ENCODE measurements around the gene TLR1. TPM values are rescaled to one million over a fixed set of nuclear protein-coding genes. Genes with fewer than 3 reads are reported as not detected.

TLR1 gene
- polyA plus RNA-seq, 3 donors: 49.8 to 117 (median 62.2) TPM

DNA sequence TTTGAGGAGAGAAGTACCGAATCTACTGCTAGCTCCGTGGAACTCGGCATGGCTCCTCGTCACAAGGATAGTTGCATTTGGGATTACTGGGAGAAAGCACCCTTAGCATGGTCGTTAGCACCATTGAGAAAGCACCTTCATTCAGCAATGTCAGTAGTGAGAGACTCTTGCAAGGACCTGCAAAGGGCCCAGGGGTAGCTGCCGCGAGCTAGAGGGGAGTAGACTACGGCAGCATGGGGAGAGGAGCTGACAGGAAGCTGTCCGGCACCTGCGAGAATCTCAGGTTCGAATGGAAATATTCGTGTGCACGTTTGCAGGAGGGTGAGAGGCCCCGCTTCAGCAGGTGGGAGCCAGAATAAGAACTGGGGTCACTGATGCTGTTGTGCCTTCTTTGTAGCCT, 42.0 kb downstream of the TLR1 start:
- no peaks in the 10 kb centered on the region for H3K27me3 ChIP-seq (ENCODE audit: control insufficient read depth in 2 of 2, insufficient read depth in 2 of 2, low read length in 2 of 2)
- H3K4me3 ChIP-seq (replicated peaks in 1 of 3; ENCODE audit: low read depth in 2 of 3, low read length in 3 of 3): peak overlapping the region in 1 of 3 experiments; percentile 57
- peak overlapping the region; percentile 64 for H3K4me2 ChIP-seq (replicated peaks; ENCODE audit: extremely low read depth, low read length, poor library complexity, severe bottlenecking)
- TF ChIP-seq, protein P1, sequence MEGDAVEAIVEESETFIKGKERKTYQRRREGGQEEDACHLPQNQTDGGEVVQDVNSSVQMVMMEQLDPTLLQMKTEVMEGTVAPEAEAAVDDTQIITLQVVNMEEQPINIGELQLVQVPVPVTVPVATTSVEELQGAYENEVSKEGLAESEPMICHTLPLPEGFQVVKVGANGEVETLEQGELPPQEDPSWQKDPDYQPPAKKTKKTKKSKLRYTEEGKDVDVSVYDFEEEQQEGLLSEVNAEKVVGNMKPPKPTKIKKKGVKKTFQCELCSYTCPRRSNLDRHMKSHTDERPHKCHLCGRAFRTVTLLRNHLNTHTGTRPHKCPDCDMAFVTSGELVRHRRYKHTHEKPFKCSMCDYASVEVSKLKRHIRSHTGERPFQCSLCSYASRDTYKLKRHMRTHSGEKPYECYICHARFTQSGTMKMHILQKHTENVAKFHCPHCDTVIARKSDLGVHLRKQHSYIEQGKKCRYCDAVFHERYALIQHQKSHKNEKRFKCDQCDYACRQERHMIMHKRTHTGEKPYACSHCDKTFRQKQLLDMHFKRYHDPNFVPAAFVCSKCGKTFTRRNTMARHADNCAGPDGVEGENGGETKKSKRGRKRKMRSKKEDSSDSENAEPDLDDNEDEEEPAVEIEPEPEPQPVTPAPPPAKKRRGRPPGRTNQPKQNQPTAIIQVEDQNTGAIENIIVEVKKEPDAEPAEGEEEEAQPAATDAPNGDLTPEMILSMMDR (IDR thresholded peaks at IDR 0.05): no peak
- DNase-seq: no peak
- Mint-ChIP-seq H3K9me3 (peaks cover 0 to 11% (median 5%) of the 10 kb centered on the region in 7 donors), H3K4me1 (peaks cover 67% of the 10 kb centered on the region), H3K36me3 (peaks cover 6 to 9% of the 10 kb centered on the region in 2 donors), H3K27me3 (ENCODE audit: low read depth in 3 of 3) (no peaks in the 10 kb centered on the region), H3K27ac (peak overlapping the region; percentile 68 to 100 (median 99)), H3K4me3 (no peak overlapping the region)
- no peak overlapping the region for H2AFZ ChIP-seq (ENCODE audit: insufficient read depth, low read depth, low read length, poor library complexity, severe bottlenecking)
- H3K36me3 ChIP-seq (replicated peaks in 1 of 2; ENCODE audit: control insufficient read depth in 1 of 2, insufficient read depth in 2 of 2, low read length in 2 of 2): no peaks in the 10 kb centered on the region
- WGBS (ENCODE audit: insufficient coverage): 93% methylated on average over 14 of the region's 14 CpGs
- H3K79me2 ChIP-seq (ENCODE audit: insufficient read depth, low read length): peaks cover 10% of the 10 kb centered on the region
- H3K9ac ChIP-seq (ENCODE audit: insufficient read depth, low read length, poor library complexity, severe bottlenecking): no peak overlapping the region
- no peaks in the 10 kb centered on the region for H4K20me1 ChIP-seq (ENCODE audit: insufficient read depth, low read length)
- no peaks in the 10 kb centered on the region for H3K9me3 ChIP-seq (replicated peaks in 1 of 2; ENCODE audit: control insufficient read depth in 1 of 2, insufficient read depth in 1 of 2, low read length in 2 of 2)
- H3K27ac ChIP-seq (ENCODE audit: low read depth in 1 of 2, low read length in 2 of 2): peak overlapping the region; percentile 85 to 95
- peaks cover 58 to 76% of the 10 kb centered on the region in 2 donors for H3K4me1 ChIP-seq (ENCODE audit: control insufficient read depth in 1 of 2, insufficient read depth in 2 of 2, low read length in 2 of 2)
- intact Hi-C loops (cut with micrococcal nuclease): loop anchor here in 1 of 2 donors (5.0 kb wide), 1 partner anchor 95 kb away; the partner anchor contains the start of gene TLR6

DNA sequence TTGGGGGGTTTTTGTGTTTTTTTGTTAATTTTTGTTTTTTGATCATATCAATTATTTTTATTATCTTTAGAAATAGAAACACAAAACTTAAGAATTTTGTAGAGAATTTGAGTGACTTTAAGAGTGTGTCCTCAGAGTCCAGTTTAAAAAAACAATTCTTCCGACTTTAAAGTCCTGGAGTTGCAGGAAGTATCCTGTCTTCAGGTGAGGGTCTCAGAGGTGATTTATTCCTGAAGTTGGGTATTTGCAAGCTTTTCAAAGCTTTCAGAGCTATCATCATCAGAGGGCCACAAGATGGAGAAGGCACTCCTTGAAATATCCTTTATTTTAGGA, 44.8 kb downstream of the TLR1 start:
- Histone ChIP-seq H3K9me3 (replicated peaks in 1 of 2; ENCODE audit: control insufficient read depth in 1 of 2, insufficient read depth in 1 of 2, low read length in 2 of 2) (no peaks in the 10 kb centered on the region), H3K79me2 (ENCODE audit: insufficient read depth, low read length) (peaks cover 10% of the 10 kb centered on the region), H3K4me1 (ENCODE audit: control insufficient read depth in 1 of 2, insufficient read depth in 2 of 2, low read length in 2 of 2) (peaks cover 61 to 75% of the 10 kb centered on the region in 2 donors), H3K27me3 (ENCODE audit: control insufficient read depth in 2 of 2, insufficient read depth in 2 of 2, low read length in 2 of 2) (no peaks in the 10 kb centered on the region), H3K4me3 (replicated peaks in 1 of 3; ENCODE audit: low read depth in 2 of 3, low read length in 3 of 3) (no peak overlapping the region), H3K9ac (ENCODE audit: insufficient read depth, low read length, poor library complexity, severe bottlenecking) (no peak overlapping the region), H2AFZ (ENCODE audit: insufficient read depth, low read depth, low read length, poor library complexity, severe bottlenecking) (peak overlapping the region; percentile 55), H3K4me2 (replicated peaks; ENCODE audit: extremely low read depth, low read length, poor library complexity, severe bottlenecking) (peak overlapping the region; percentile 30), H3K27ac (ENCODE audit: low read depth in 1 of 2, low read length in 2 of 2) (peak overlapping the region in 1 of 2 donors; percentile 95), H3K36me3 (replicated peaks in 1 of 2; ENCODE audit: control insufficient read depth in 1 of 2, insufficient read depth in 2 of 2, low read length in 2 of 2) (no peaks in the 10 kb centered on the region), H4K20me1 (ENCODE audit: insufficient read depth, low read length) (no peaks in the 10 kb centered on the region)
- no peak for DNase-seq
- no CpG with 5 or more reads among the region's 1 CpG for WGBS (ENCODE audit: insufficient coverage)
- Mint-ChIP-seq H3K4me1 (peaks cover 61% of the 10 kb centered on the region), H3K4me3 (no peak overlapping the region), H3K36me3 (no peaks in the 10 kb centered on the region), H3K27me3 (ENCODE audit: low read depth in 3 of 3) (no peaks in the 10 kb centered on the region), H3K9me3 (no peaks in the 10 kb centered on the region), H3K27ac (peak overlapping the region in 2 of 7 donors; percentile 70 to 74)
- TF ChIP-seq, protein P1 (IDR thresholded peaks at IDR 0.05): peak; percentile 64
- intact Hi-C loops (cut with micrococcal nuclease): loop anchor here (2.0 to 10.0 kb wide), 3 partner anchors 45 to 101 kb away; partner anchors contain the start of genes TLR1 (in 1 of the 2) and TLR6 (in 1 of the 2)

All from CD14-positive monocyte (primary cell).